H4 (cell line): Measurements from ENCODE around the gene SYNGR1. TPM values are rescaled to one million over a fixed set of nuclear protein-coding genes. Genes with fewer than 3 reads are reported as not detected.
"Not testable (repeated sequence)": the region's sequence is repeated elsewhere in the genome, so short reads cannot be mapped to it uniquely, and the experiment has no call there.

Source experiments
- DNase-seq: peaks from one replicate; pipeline ENCODE4 v3.0.0-alpha.2; 2015; ENCODE audit warnings: low spot score
- total RNA-seq: library from RNA; depleted of rRNA; stranded (reverse); fragments of >200 nt; shearing (Covaris generic); gene quantifications from 2 replicates; pipeline ENCODE4 v1.2.3, GENCODE V29; 2014

The SYNGR1 gene
- total RNA-seq, 1 experiment from 2014 or later, result 19.9 TPM

GRCh38 chr22:39316440-39317083 is 33.2 kb upstream of the SYNGR1 start:
- peak; percentile 92 for DNase-seq

- peak; percentile 23 for DNase-seq
Observed at GRCh38 chr22:39317084-39317774, 32.6 kb upstream of the SYNGR1 start.

GRCh38 chr22:39317775-39318506 is 31.9 kb upstream of the SYNGR1 start:
- peak; percentile 6 for DNase-seq

GRCh38 chr22:39318507-39319283 is 31.1 kb upstream of the SYNGR1 start:
- no peak for DNase-seq

- peak; percentile 99 for DNase-seq
Observed at GRCh38 chr22:39319284-39320022, 30.3 kb upstream of the SYNGR1 start, which contains the start of gene RPL3. Gene RPL3 (minus strand): TSS chr22:39319623. CDS start chr22:39319597, 26 bp downstream.

GRCh38 chr22:39320616-39321029 is 29.2 kb upstream of the SYNGR1 start:
- not testable (repeated sequence) for DNase-seq

- DNase-seq, result no peak
Observed at GRCh38 chr22:39325392-39325932, 24.3 kb upstream of the SYNGR1 start.

GRCh38 chr22:39327995-39328754 is 21.6 kb upstream of the SYNGR1 start:
- DNase-seq, result no peak

- DNase-seq, result not testable (repeated sequence)
Observed at GRCh38 chr22:39330553-39330952, 19.2 kb upstream of the SYNGR1 start.

- no peak for DNase-seq
Observed at GRCh38 chr22:39332441-39333064, 17.2 kb upstream of the SYNGR1 start.

GRCh38 chr22:39336411-39336810 is 13.4 kb upstream of the SYNGR1 start:
- no peak for DNase-seq

- DNase-seq, result not testable (repeated sequence)
Observed at GRCh38 chr22:39339775-39340174, 10.0 kb upstream of the SYNGR1 start.

- DNase-seq, result no peak
Observed at GRCh38 chr22:39341179-39341578, 8.6 kb upstream of the SYNGR1 start.

- peak; percentile 42 for DNase-seq
Observed at GRCh38 chr22:39343259-39344045, 6.3 kb upstream of the SYNGR1 start.

- no peak for DNase-seq
Observed at GRCh38 chr22:39344046-39344390, 5.8 kb upstream of the SYNGR1 start.

GRCh38 chr22:39345231-39345630 is 4.6 kb upstream of the SYNGR1 start:
- no peak for DNase-seq

GRCh38 chr22:39348909-39349505 is 784 bp upstream of the SYNGR1 start:
- DNase-seq, result no peak

- no peak for DNase-seq
Observed at GRCh38 chr22:39349506-39349966, 255 bp upstream of the SYNGR1 start.
